CD4-positive, alpha-beta T cell (primary cell): Measurements from ENCODE around the gene DENND1B. TPM values are rescaled to one million over a fixed set of nuclear protein-coding genes. Genes with fewer than 3 reads are reported as not detected.

Experiments
- ATAC-seq: fragments of 200-7000 bp; cut with Tn5 transposase; one replicate; pipeline ENCODE4 v1.10.0; 2022; ENCODE audit warnings: mild to moderate bottlenecking; ENCODE audit not compliant: poor library complexity
- CTCF ChIA-PET: fragments of 350-600 bp; sonication (Branson Sonifier 250); formaldehyde crosslinking; loops from one replicate; lab custom pipeline; 2021; ENCODE audit warnings: antibody characterized with exemption, inconsistent platforms; lab: Charles Lee
- POLR2A ChIA-PET: fragments of 350-600 bp; sonication (Branson Sonifier 250); formaldehyde crosslinking; loops from one replicate; lab custom pipeline; 2021; ENCODE audit warnings: antibody characterized with exemption, inconsistent platforms; lab: Charles Lee
- DNase-seq, 14 experiments: peaks; one replicate each; pipeline ENCODE4 v3.0.0-alpha.2; 2013 to 2020; ENCODE audit warnings: mixed read lengths in 2 of 14
- H3K27ac ChIP-seq, 2 donors: one replicate each; pipeline versions ENCODE4 v1.5.1 to v1.7.0; 2013; ENCODE audit warnings: low read length in 2 of 2, low read depth in 1 of 2, mild to moderate bottlenecking in 1 of 2
- H3K27me3 ChIP-seq, 2 experiments: 1 replicate in 1 of 2; 2 replicates in 1 of 2; pipeline versions ENCODE4 v1.6.1 to v1.7.0; 2013; ENCODE audit warnings: low read length in 2 of 2, control low read depth in 1 of 2, mild to moderate bottlenecking in 1 of 2, moderate library complexity in 1 of 2; ENCODE audit not compliant: insufficient read depth in 2 of 2, control insufficient read depth in 1 of 2
- H3K36me3 ChIP-seq: one replicate; pipeline ENCODE4 v1.6.1; 2013; ENCODE audit warnings: low read length, control low read depth; ENCODE audit not compliant: insufficient read depth
- H3K4me1 ChIP-seq: one replicate; pipeline ENCODE4 v1.6.1; 2013; ENCODE audit warnings: low read length, control low read depth; ENCODE audit not compliant: insufficient read depth
- H3K4me3 ChIP-seq: one replicate; pipeline ENCODE4 v1.5.1; 2013; ENCODE audit warnings: mild to moderate bottlenecking, low read length, moderate library complexity
- H3K9me3 ChIP-seq, 2 experiments: 1 replicate in 1 of 2; 2 replicates in 1 of 2; pipeline versions ENCODE4 v1.6.1 to v1.7.0; 2013; ENCODE audit warnings: low read length in 2 of 2, mild to moderate bottlenecking in 2 of 2, control low read depth in 1 of 2, moderate library complexity in 1 of 2; ENCODE audit not compliant: control insufficient read depth in 1 of 2, insufficient read depth in 1 of 2
- H3K27ac Mint-ChIP-seq: one replicate; pipeline ENCODE4 v1.8.0; 2020; ENCODE audit warnings: mixed read lengths
- H3K27me3 Mint-ChIP-seq: one replicate; pipeline ENCODE4 v1.8.0; 2021; ENCODE audit warnings: mixed read lengths
- H3K36me3 Mint-ChIP-seq: one replicate; pipeline ENCODE4 v1.8.0; 2021; ENCODE audit warnings: low read depth, mixed read lengths
- H3K4me1 Mint-ChIP-seq: one replicate; pipeline ENCODE4 v1.8.0; 2021; ENCODE audit warnings: low read depth, mixed read lengths
- H3K4me3 Mint-ChIP-seq: one replicate; pipeline ENCODE4 v1.8.0; 2020; ENCODE audit warnings: mild to moderate bottlenecking, mixed read lengths
- H3K9me3 Mint-ChIP-seq: one replicate; pipeline ENCODE4 v1.8.0; 2020; ENCODE audit warnings: mixed read lengths
- intact Hi-C, 2 experiments: fragments of 100-400 bp; cut with DNase I in 1 of 2; cut with micrococcal nuclease in 1 of 2; formaldehyde crosslinking; loops; one replicate each; pipeline versions ENCODE4 v1.15.1 to v1.9.0; 2023 to 2025; cut with DNase I, micrococcal nuclease
- total RNA-seq, 174 experiments: library from RNA in 2 of 174; stranded (reverse) in 2 of 174; gene quantifications; one replicate each; pipeline ENCODE4 v1.2.3 and lab custom pipeline; 2021 to 2026
- TF ChIP-seq, protein P1 (sequence below): fragments of 200-600 bp; IDR thresholded peaks from one replicate; pipeline ENCODE4 v1.8.0; 2022; ENCODE audit warnings: antibody characterized with exemption, mild to moderate bottlenecking

DENND1B gene
- total RNA-seq, 2 experiments from 2014 or later = 23.9 to 26.5 TPM

DNA sequence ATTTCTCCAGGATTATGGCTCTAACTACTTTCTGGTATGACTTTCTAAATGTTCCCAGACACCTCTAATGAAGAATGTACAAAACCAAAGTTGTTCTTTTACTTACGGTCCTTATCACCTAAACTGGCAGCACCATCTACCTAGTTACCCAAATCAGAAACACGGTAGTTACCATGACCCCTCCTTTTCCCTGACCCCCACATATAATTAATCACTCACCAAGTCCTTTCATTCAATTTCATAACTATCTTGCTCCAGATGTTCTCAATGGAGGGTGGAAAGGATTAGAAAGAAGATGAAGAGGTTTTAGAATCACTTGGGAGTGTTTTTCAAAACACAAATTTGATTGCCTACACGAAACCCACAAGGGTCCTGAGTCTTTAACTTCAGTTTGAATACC lies 98.0 kb downstream of the DENND1B start:
- CTCF ChIA-PET = interaction anchor here (0.9 kb wide), 1 partner anchor 12 kb away, joined by 3 read pairs; no protein-coding TSS in a partner anchor
- POLR2A ChIA-PET = no interaction called here
- no peak overlapping the region for H3K4me3 ChIP-seq
- Mint-ChIP-seq H3K4me1 (peaks cover 42% of the 10 kb centered on the region), H3K27ac (no peak overlapping the region), H3K27me3 (no peaks in the 10 kb centered on the region), H3K4me3 (no peak overlapping the region), H3K9me3 (no peaks in the 10 kb centered on the region), H3K36me3 (peaks cover 7% of the 10 kb centered on the region)
- intact Hi-C loops = no loop called here
- ATAC-seq (no peak), DNase-seq (no peak)
- H3K9me3 ChIP-seq = no peaks in the 10 kb centered on the region
- no peaks in the 10 kb centered on the region for H3K36me3 ChIP-seq
- no peak overlapping the region for H3K27ac ChIP-seq
- no peaks in the 10 kb centered on the region for H3K27me3 ChIP-seq
- TF ChIP-seq, protein P1, sequence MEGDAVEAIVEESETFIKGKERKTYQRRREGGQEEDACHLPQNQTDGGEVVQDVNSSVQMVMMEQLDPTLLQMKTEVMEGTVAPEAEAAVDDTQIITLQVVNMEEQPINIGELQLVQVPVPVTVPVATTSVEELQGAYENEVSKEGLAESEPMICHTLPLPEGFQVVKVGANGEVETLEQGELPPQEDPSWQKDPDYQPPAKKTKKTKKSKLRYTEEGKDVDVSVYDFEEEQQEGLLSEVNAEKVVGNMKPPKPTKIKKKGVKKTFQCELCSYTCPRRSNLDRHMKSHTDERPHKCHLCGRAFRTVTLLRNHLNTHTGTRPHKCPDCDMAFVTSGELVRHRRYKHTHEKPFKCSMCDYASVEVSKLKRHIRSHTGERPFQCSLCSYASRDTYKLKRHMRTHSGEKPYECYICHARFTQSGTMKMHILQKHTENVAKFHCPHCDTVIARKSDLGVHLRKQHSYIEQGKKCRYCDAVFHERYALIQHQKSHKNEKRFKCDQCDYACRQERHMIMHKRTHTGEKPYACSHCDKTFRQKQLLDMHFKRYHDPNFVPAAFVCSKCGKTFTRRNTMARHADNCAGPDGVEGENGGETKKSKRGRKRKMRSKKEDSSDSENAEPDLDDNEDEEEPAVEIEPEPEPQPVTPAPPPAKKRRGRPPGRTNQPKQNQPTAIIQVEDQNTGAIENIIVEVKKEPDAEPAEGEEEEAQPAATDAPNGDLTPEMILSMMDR = no peak
- H3K4me1 ChIP-seq = no peaks in the 10 kb centered on the region

DNA sequence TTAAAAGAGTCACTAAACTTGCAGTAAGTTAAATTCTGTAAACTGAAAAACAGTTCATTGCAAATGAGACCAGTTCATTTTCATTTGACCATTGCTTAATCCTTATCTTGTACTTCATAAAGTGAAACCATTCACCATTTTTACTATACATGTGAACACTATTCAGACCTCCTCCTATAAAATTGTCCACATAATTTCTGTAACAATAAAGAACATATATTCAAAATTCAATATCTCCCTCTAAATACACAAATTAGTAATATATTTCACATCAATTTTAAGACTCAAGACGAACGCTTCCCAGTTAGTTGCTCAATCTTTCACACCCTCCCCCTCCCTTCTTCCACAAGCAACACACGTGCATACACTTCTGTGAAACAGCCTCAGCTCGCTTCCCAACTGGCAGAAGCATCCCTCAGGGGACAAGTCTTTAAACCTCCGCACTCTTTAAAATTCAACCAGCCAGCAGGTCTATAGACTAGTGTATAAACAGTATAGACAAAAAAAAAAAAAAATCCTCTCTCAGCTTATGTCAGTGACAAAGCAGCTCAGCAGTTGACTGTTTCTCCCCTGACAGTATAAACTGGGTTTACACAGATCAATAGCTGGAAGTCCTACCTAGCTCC lies 99.6 kb downstream of the DENND1B start:
- H3K9me3 ChIP-seq = no peaks in the 10 kb centered on the region
- intact Hi-C loops = no loop called here
- no peak overlapping the region for H3K27ac Mint-ChIP-seq
- no peaks in the 10 kb centered on the region for H3K9me3 Mint-ChIP-seq
- peaks cover 32% of the 10 kb centered on the region for H3K4me1 Mint-ChIP-seq
- H3K36me3 Mint-ChIP-seq = peaks cover 13% of the 10 kb centered on the region
- TF ChIP-seq, protein P1 = no peak
- ChIA-PET POLR2A (interaction anchor here (0.6 kb wide), 1 partner anchor 227 kb away, joined by 3 read pairs; no protein-coding TSS in a partner anchor), CTCF (interaction anchor here (0.6 kb wide), 1 partner anchor 874 kb away, joined by 3 read pairs; no protein-coding TSS in a partner anchor)
- no peak overlapping the region for H3K27ac ChIP-seq
- H3K4me3 ChIP-seq = no peak overlapping the region
- no peak overlapping the region for H3K4me3 Mint-ChIP-seq
- no peaks in the 10 kb centered on the region for H3K27me3 Mint-ChIP-seq
- no peak for DNase-seq
- no peak for ATAC-seq
- no peaks in the 10 kb centered on the region for H3K27me3 ChIP-seq
- no peaks in the 10 kb centered on the region for H3K36me3 ChIP-seq
- no peaks in the 10 kb centered on the region for H3K4me1 ChIP-seq

DNA sequence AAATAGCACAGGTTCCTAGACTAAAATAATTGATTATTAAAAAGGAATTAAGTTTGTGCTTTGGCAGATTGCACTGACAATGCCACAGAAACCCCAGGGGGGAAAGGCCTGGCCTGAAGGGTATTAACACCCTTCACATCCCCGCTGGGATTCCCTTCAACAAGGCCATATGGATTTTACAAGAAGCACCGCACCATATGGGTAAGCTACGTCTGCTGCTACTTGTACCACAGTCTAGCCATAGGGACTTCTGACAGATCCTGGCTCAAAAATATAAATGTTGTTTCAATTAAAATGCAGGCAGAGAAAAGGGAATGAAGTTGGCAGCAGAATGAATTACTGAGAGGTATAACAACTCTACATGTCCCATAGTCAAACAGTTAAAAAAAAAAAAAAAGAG lies 101.0 kb downstream of the DENND1B start:
- H3K9me3 ChIP-seq = no peaks in the 10 kb centered on the region
- no peaks in the 10 kb centered on the region for H3K36me3 ChIP-seq
- Mint-ChIP-seq H3K4me3 (no peak overlapping the region), H3K36me3 (peaks cover 16% of the 10 kb centered on the region), H3K4me1 (peaks cover 32% of the 10 kb centered on the region), H3K27ac (no peak overlapping the region), H3K27me3 (no peaks in the 10 kb centered on the region), H3K9me3 (no peaks in the 10 kb centered on the region)
- H3K4me3 ChIP-seq = no peak overlapping the region
- TF ChIP-seq, protein P1 = no peak
- no peak for DNase-seq
- ChIA-PET POLR2A (interaction anchor here (0.7 kb wide), 2 partner anchors 82 to 1049 kb away, joined by 3 to 4 read pairs; no protein-coding TSS in a partner anchor), CTCF (no interaction called here)
- intact Hi-C loops = no loop called here
- no peak overlapping the region for H3K27ac ChIP-seq
- no peak for ATAC-seq
- H3K4me1 ChIP-seq = no peaks in the 10 kb centered on the region
- no peaks in the 10 kb centered on the region for H3K27me3 ChIP-seq
